ENCODE data around the gene PSMD9.

DNA sequence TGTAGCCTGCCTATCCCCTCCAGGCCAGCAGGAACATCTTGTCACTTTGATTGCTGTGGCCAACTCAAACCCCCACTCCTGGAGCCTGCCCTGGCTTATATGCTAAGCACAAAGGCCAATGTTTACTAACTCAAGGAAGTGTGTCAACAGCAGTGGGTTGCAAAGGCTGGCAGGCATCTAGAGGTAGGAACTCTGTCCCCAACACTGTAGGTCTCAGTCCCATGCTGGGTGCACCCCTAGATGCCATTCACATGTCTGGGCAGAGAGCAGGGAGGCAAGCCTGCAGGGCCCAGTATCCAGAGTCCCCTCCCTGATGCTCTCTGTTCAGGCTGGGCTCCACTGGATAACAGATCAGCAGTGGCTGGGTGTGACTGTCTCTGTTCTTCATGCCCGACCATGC, 28.3 kb upstream of the PSMD9 start:
- TF ChIP-seq SP1 (CRISPR knock-in tag; conservative IDR thresholded peaks at IDR 0.05) (no peak), ZNF138 (CRISPR knock-in tag; conservative IDR thresholded peaks at IDR 0.05) (no peak), JUN (CRISPR knock-in tag; IDR thresholded peaks at IDR 0.05) (no peak), ELF4 (CRISPR knock-in tag; IDR thresholded peaks at IDR 0.05; ENCODE audit: low read depth) (no peak)
- TF ChIP-seq, protein P1, sequence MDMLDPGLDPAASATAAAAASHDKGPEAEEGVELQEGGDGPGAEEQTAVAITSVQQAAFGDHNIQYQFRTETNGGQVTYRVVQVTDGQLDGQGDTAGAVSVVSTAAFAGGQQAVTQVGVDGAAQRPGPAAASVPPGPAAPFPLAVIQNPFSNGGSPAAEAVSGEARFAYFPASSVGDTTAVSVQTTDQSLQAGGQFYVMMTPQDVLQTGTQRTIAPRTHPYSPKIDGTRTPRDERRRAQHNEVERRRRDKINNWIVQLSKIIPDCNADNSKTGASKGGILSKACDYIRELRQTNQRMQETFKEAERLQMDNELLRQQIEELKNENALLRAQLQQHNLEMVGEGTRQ (CRISPR knock-in tag; IDR thresholded peaks at IDR 0.05): no peak
- TF ChIP-seq, protein P2, sequence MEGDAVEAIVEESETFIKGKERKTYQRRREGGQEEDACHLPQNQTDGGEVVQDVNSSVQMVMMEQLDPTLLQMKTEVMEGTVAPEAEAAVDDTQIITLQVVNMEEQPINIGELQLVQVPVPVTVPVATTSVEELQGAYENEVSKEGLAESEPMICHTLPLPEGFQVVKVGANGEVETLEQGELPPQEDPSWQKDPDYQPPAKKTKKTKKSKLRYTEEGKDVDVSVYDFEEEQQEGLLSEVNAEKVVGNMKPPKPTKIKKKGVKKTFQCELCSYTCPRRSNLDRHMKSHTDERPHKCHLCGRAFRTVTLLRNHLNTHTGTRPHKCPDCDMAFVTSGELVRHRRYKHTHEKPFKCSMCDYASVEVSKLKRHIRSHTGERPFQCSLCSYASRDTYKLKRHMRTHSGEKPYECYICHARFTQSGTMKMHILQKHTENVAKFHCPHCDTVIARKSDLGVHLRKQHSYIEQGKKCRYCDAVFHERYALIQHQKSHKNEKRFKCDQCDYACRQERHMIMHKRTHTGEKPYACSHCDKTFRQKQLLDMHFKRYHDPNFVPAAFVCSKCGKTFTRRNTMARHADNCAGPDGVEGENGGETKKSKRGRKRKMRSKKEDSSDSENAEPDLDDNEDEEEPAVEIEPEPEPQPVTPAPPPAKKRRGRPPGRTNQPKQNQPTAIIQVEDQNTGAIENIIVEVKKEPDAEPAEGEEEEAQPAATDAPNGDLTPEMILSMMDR (IDR thresholded peaks at IDR 0.05): no peak
- TF ChIP-seq, protein P3, sequence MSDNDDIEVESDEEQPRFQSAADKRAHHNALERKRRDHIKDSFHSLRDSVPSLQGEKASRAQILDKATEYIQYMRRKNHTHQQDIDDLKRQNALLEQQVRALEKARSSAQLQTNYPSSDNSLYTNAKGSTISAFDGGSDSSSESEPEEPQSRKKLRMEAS (CRISPR knock-in tag; IDR thresholded peaks at IDR 0.05): no peak
- TF ChIP-seq, protein P4, sequence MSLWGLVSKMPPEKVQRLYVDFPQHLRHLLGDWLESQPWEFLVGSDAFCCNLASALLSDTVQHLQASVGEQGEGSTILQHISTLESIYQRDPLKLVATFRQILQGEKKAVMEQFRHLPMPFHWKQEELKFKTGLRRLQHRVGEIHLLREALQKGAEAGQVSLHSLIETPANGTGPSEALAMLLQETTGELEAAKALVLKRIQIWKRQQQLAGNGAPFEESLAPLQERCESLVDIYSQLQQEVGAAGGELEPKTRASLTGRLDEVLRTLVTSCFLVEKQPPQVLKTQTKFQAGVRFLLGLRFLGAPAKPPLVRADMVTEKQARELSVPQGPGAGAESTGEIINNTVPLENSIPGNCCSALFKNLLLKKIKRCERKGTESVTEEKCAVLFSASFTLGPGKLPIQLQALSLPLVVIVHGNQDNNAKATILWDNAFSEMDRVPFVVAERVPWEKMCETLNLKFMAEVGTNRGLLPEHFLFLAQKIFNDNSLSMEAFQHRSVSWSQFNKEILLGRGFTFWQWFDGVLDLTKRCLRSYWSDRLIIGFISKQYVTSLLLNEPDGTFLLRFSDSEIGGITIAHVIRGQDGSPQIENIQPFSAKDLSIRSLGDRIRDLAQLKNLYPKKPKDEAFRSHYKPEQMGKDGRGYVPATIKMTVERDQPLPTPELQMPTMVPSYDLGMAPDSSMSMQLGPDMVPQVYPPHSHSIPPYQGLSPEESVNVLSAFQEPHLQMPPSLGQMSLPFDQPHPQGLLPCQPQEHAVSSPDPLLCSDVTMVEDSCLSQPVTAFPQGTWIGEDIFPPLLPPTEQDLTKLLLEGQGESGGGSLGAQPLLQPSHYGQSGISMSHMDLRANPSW (CRISPR knock-in tag; conservative IDR thresholded peaks at IDR 0.05; ENCODE audit: low read depth): no peak
- TF ChIP-seq, protein P5, sequence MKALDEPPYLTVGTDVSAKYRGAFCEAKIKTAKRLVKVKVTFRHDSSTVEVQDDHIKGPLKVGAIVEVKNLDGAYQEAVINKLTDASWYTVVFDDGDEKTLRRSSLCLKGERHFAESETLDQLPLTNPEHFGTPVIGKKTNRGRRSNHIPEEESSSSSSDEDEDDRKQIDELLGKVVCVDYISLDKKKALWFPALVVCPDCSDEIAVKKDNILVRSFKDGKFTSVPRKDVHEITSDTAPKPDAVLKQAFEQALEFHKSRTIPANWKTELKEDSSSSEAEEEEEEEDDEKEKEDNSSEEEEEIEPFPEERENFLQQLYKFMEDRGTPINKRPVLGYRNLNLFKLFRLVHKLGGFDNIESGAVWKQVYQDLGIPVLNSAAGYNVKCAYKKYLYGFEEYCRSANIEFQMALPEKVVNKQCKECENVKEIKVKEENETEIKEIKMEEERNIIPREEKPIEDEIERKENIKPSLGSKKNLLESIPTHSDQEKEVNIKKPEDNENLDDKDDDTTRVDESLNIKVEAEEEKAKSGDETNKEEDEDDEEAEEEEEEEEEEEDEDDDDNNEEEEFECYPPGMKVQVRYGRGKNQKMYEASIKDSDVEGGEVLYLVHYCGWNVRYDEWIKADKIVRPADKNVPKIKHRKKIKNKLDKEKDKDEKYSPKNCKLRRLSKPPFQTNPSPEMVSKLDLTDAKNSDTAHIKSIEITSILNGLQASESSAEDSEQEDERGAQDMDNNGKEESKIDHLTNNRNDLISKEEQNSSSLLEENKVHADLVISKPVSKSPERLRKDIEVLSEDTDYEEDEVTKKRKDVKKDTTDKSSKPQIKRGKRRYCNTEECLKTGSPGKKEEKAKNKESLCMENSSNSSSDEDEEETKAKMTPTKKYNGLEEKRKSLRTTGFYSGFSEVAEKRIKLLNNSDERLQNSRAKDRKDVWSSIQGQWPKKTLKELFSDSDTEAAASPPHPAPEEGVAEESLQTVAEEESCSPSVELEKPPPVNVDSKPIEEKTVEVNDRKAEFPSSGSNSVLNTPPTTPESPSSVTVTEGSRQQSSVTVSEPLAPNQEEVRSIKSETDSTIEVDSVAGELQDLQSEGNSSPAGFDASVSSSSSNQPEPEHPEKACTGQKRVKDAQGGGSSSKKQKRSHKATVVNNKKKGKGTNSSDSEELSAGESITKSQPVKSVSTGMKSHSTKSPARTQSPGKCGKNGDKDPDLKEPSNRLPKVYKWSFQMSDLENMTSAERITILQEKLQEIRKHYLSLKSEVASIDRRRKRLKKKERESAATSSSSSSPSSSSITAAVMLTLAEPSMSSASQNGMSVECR (CRISPR knock-in tag; IDR thresholded peaks at IDR 0.05; ENCODE audit: borderline replicate concordance): no peak

Measured in WTC11 (cell line).